Activated CD4-positive, alpha-beta T cell treated with anti-CD3 and anti-CD28 coated beads, Interleukin-10, Interleukin-2, amounts not matched to agents 100 ng/mL and 50 ng/mL, durations not matched to agents 16 hours and 8 hours (primary cell): ENCODE measurements around the gene ELF2.
"Not testable (repeated sequence)": the region's sequence is repeated elsewhere in the genome, so short reads cannot be mapped to it uniquely, and the experiment has no call there.

Experiments used
- DNase-seq: peaks from one replicate; pipeline ENCODE4 v3.0.0-alpha.2; 2020

Gene ELF2

DNA sequence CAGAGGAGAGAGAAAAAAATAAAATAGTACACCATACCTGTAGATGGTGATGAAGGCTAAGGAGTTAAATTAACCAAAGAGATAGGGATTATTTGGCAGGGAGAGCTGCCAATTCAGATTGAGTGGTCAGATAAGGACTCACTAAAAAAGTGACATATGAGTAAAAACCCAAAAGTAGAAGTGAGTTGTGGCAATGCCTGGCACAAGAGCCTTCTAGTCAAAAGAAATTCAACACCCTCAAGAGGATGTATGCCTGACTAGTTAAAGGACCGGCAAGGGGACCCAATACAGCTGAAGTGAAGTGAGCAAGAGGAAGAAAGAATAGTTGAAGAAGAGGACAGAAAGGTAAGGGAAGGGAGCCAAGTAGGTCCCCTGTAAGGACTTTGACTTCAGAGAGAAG lies 34.9 kb downstream of the ELF2 start:
- peak; percentile 24 for DNase-seq

GRCh38 chr4:139137763-139138162 lies 39.3 kb downstream of the ELF2 start:
- DNase-seq, result no peak

DNA sequence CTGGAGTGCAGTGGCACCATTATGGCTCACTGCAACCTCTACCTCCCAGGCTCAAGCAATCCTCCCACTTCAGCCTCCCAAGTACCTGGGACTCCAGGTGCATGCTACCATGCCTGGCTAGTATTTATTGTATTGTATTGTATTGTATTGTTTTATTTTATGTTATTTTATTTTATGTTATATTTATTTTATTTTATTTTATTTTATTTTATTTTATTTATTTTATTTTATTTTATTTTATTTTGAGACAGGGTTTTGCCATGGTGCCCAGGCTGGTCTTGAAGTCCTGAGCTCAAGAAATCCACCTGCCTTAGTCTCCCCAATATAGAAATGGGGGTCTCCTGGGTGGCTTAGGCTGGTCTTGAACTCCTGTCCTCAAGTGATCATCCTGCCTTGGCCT lies 42.6 kb downstream of the ELF2 start:
- no peak for DNase-seq

DNA sequence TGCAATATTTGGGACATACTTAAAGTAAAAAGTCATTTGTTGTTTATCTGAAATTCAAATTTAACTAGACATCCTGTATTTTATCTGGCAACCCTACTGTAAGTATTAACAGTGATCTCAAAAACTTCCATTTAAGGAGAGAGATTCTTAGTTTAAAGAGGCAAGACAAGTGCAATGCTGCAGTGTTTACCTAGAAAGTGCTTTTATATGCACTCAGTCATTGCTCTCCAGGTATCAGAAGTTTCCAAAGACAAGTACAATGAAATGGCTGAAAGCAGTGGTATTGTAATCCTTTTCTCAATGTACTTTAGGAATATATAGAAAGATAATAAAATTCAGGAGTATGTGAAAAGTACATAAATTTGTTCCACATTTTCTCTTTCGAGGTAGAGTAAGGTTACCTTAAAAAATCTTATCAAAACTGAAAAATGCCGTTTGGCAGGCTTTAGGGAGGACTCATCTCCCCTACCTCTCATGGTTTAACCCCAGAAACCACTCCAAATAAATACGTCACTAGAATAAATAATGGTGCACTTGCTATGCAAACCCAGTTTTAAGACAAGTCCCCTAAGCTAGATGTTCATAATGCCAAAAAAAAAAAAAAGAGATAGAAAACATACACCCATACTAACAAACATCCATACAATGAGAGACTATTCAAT lies 45.7 kb downstream of the ELF2 start:
- no peak for DNase-seq

- no peak for DNase-seq
Measured at GRCh38 chr4:139129206-139129605, 47.8 kb downstream of the ELF2 start.

DNA sequence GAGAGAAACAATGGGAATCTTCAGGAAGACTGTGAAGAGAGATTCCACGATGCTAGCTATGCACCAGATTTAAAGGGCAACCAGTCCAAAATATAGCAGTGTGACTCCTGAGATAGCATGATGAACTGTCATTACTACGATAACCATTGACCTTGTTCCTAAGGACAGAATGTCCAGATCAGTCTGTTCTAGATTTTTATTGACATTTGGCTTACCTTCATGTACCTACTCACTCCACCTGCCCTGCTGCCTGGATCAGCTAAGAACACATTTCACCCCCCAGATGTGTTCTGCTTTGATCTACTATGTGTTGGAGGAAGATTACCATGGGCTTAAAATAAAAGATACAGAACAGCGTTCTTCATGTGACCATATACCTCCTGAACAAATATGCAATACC lies 50.1 kb downstream of the ELF2 start:
- no peak for DNase-seq

DNA sequence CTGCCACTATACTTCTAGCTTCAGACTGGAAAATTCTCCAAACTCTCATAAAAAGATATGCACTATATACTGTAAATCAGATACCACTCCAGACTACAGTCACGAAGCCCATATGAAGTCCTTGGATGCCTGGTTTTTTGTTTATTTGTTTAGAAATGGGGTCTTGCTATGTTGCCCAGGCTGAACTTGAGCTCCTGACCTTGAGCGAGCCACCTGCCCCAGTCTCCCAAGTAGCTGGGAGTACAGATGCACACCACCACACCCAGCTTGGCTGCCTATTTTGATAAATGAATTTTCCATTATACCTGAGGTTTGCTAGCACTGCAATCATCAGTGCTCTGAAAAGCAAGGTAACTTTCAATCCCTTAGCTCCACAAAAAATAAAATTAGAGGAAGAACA lies 53.1 kb downstream of the ELF2 start:
- DNase-seq, result no peak

GRCh38 chr4:139118365-139118764 lies 58.7 kb downstream of the ELF2 start:
- DNase-seq, result no peak

GRCh38 chr4:139115226-139115625 lies 61.8 kb downstream of the ELF2 start:
- DNase-seq, result no peak

GRCh38 chr4:139114795-139115194 lies 62.2 kb downstream of the ELF2 start:
- DNase-seq, result not testable (repeated sequence)

GRCh38 chr4:139112650-139113049 lies 64.4 kb downstream of the ELF2 start:
- DNase-seq, result no peak

- no peak for DNase-seq
Measured at GRCh38 chr4:139108567-139109128, 68.4 kb downstream of the ELF2 start.

- DNase-seq, result peak; percentile 79
Measured at GRCh38 chr4:139099366-139099982, 77.5 kb downstream of the ELF2 start.

GRCh38 chr4:139092271-139092670 lies 84.7 kb downstream of the ELF2 start:
- DNase-seq, result no peak

DNA sequence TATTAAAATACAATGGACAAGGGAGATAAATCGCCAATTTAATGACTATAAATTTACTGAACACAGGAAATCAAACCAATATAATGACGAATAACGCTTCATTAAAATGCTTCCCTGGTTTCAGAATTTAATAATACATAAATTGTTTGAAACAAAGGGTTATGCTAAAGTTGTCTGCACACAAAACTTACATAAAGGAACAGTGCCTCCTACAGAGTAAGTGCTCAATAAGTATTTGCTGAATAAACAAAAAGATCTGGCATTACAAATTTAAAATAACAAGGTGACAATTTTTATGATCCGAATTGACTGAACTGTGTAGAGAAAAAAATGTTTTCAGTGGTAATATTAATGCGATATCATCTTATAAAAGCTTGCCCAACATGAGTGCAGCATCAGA lies 91.9 kb downstream of the ELF2 start:
- DNase-seq, result no peak

DNA sequence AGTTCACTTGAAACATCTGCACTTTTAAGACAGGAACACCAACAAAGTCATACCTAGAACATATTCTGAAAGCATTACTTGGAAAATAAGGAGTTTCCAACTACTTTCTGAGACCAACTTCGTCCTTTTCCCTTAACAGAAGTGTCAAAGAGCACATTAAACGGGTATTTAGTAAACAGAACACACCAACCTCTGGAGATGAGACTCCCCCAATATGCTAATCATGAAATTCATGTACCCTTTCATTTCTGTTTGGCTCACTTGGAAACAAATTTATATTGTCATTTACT lies 92.3 kb downstream of the ELF2 start:
- DNase-seq, result peak; percentile 9

GRCh38 chr4:139083956-139084803 lies 92.8 kb downstream of the ELF2 start:
- peak; percentile 90 for DNase-seq

DNA sequence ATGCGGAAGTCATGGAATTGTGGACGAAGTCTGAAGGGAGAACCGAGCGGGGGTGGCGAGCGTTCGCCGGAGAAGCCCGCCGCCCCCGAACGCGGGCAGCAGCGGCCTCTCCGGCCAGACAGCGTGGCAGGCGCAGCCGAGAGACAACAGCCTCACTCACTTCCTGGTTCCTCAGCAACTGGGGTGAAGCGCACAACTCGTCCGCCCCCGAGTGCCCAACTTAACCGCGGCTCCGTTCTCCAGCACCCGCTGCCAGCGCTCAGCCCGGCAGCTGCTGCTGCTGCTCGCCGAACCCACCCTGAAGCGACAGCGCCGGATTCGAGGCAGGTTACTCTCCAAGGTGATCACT lies 93.4 kb downstream of the ELF2 start:
- DNase-seq, result peak; percentile 60

DNA sequence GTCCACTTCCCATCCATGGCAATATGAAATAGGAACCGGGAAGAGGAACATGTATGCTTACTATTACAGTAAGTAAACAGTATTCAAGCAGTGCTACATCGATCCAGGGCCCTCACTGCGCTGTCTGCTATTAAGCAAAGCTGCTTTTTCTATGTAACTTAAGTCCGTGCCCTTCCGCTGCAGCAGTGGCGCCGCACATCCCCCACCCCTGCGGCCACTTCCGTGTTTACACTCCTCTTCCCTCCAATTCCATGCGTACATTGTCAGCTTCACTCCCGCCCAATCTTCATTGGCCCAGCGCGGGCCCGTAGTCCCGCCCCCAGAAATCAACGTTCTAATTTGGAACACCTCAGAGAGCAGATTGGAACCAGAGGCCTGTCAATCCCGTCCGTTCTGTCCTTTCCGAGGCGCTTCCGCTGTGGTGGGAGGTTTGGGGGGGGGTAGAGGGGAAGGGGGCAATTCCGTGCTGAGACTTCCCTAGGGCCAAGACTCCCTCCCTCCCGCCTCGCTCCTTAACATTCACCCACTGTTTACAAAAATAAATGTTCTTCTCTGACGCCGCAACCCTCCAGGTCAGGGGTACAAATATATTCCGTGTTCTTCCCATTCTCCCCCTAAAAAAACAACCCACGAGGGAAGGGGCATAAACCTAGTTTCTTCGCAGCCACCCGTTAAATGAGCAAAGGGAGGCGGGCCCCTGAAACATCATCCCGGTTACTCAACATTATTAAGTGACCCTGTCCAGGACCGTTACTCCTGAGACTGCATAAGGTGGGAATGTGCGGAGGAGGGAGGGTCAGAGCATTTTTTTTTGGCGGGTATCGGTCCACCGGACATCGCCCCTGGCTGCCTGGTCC lies 94.0 kb downstream of the ELF2 start:
- DNase-seq, result peak; percentile 97

GRCh38 chr4:139078926-139079325 lies 98.1 kb downstream of the ELF2 start:
- DNase-seq, result no peak

DNA sequence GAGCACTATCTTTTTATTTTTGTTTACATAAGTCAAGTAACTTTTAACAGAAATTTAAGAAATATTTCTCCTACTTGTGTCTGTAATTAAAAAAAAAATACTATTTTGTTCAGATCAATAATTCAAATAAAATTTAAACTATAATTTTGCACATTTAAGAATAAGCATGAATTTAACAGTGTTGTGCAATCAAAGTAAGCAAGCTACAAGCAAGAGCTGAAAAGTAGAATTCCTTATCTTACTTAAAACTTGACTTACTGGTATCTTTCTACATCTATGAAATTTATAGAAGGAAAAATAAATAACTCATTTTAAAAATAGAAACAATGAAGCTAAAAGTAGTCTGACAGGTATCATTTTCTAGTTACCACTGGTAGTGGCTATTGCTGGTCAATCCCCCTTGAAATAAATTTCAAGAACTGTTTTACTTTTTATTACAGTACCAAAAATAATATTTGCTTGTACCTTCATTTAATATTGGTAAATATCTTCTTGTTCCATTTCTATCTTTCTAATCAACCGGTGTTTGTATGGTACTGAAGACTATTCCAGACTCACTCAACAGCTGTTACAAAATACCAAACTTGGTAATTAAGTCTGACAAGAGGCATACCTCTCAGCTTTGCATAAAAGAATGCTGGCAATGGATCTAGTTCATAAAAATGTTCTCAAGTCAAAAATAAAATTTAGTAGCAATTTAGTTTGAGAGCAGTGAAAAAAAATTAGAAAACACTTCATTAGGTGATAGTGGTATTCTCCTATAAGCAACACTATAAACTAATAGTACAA lies 99.3 kb downstream of the ELF2 start:
- no peak for DNase-seq
